Progenitor cell of endocrine pancreas (in vitro differentiated cells): ENCODE measurements around the gene MIS12. TPM values are rescaled to one million over a fixed set of nuclear protein-coding genes. Genes with fewer than 3 reads are reported as not detected.

ENCODE experiments used
- DNase-seq: peaks from one replicate; pipeline ENCODE4 v3.0.0; 2021; ENCODE audit warnings: low spot score; ENCODE audit not compliant: unreplicated experiment
- H3K27ac Mint-ChIP-seq: 2 replicates; pipeline ENCODE4 v1.8.0; 2021; ENCODE audit warnings: mild to moderate bottlenecking, moderate library complexity, mixed read lengths
- H3K27me3 Mint-ChIP-seq: 2 replicates; pipeline ENCODE4 v1.8.0; 2021; ENCODE audit warnings: mixed read lengths
- H3K36me3 Mint-ChIP-seq: 2 replicates; pipeline ENCODE4 v1.8.0; 2022; ENCODE audit warnings: mixed read lengths; ENCODE audit not compliant: insufficient read depth
- H3K4me1 Mint-ChIP-seq: 2 replicates; pipeline ENCODE4 v1.8.0; 2021; ENCODE audit warnings: low read depth, mixed read lengths
- H3K4me3 Mint-ChIP-seq: 2 replicates; pipeline ENCODE4 v1.8.0; 2021; ENCODE audit warnings: low read depth, mild to moderate bottlenecking, moderate library complexity, mixed read lengths
- H3K9me3 Mint-ChIP-seq: 2 replicates; pipeline ENCODE4 v1.8.0; 2021; ENCODE audit warnings: low read depth, mixed read lengths
- CTCF ChIP-seq: fragments of 200-600 bp; sonication (generic); IDR thresholded peaks from one replicate; pipeline ENCODE4 v1.5.0; 2021; ENCODE audit warnings: antibody characterized with exemption, mild to moderate bottlenecking; ENCODE audit not compliant: unreplicated experiment
- total RNA-seq: library from RNA; stranded (reverse); gene quantifications from 2 replicates; pipeline ENCODE4 v1.2.1, GENCODE V29; 2021

Gene MIS12
- total RNA-seq, 1 donor from 2014 or later: 27.4 TPM

- no peaks in the 10 kb centered on the region for H3K36me3 Mint-ChIP-seq
- H3K27me3 Mint-ChIP-seq: peaks cover 53% of the 10 kb centered on the region
- no peak for TF ChIP-seq CTCF
- H3K9me3 Mint-ChIP-seq: no peaks in the 10 kb centered on the region
- peak overlapping the region; percentile 83 for H3K4me3 Mint-ChIP-seq
- DNase-seq: peak; percentile 88
- peaks cover 4% of the 10 kb centered on the region for H3K4me1 Mint-ChIP-seq
- peak overlapping the region; percentile 75 for H3K27ac Mint-ChIP-seq
These were observed 14.4 kb downstream of the MIS12 start for GRCh38 chr17:5500589-5501391.

GRCh38 chr17:5501685-5502084 lies 15.3 kb downstream of the MIS12 start:
- DNase-seq: no peak
- no peak overlapping the region for H3K27ac Mint-ChIP-seq
- H3K4me1 Mint-ChIP-seq: peaks cover 4% of the 10 kb centered on the region
- peak overlapping the region; percentile 54 for H3K4me3 Mint-ChIP-seq
- TF ChIP-seq CTCF: no peak
- H3K9me3 Mint-ChIP-seq: no peaks in the 10 kb centered on the region
- H3K36me3 Mint-ChIP-seq: no peaks in the 10 kb centered on the region
- peaks cover 46% of the 10 kb centered on the region for H3K27me3 Mint-ChIP-seq

GRCh38 chr17:5502552-5502951 lies 16.2 kb downstream of the MIS12 start:
- no peak for DNase-seq
- no peak for TF ChIP-seq CTCF
- Mint-ChIP-seq H3K27ac (no peak overlapping the region), H3K4me3 (no peak overlapping the region), H3K27me3 (peaks cover 38% of the 10 kb centered on the region), H3K4me1 (peaks cover 4% of the 10 kb centered on the region), H3K9me3 (no peaks in the 10 kb centered on the region), H3K36me3 (no peaks in the 10 kb centered on the region)

- DNase-seq: no peak
- Mint-ChIP-seq H3K4me1 (peaks cover 5% of the 10 kb centered on the region), H3K9me3 (no peaks in the 10 kb centered on the region), H3K36me3 (no peaks in the 10 kb centered on the region), H3K27me3 (peaks cover 13% of the 10 kb centered on the region), H3K4me3 (no peak overlapping the region), H3K27ac (no peak overlapping the region)
- no peak for TF ChIP-seq CTCF
These were observed 19.9 kb downstream of the MIS12 start for GRCh38 chr17:5506307-5506706.

GRCh38 chr17:5508810-5509209 lies 22.4 kb downstream of the MIS12 start:
- DNase-seq: no peak

More at GRCh38 chr17:5508810-5509209, 22.4 kb downstream of the MIS12 start:
- H3K27me3 Mint-ChIP-seq: peaks cover 9% of the 10 kb centered on the region
- peak overlapping the region; percentile 4 for H3K27ac Mint-ChIP-seq
- no peak for TF ChIP-seq CTCF
- peaks cover 3% of the 10 kb centered on the region for H3K4me1 Mint-ChIP-seq
- no peaks in the 10 kb centered on the region for H3K36me3 Mint-ChIP-seq
- no peak overlapping the region for H3K4me3 Mint-ChIP-seq
- H3K9me3 Mint-ChIP-seq: no peaks in the 10 kb centered on the region
